HG03175 (cell line): ENCODE data around the gene C16orf89.

Source experiments
- ATAC-seq: cut with Tn5 transposase; IDR thresholded peaks from one replicate; pipeline ENCODE4 v1.9.1; 2021; ENCODE audit warnings: mild to moderate bottlenecking, moderate library complexity; ENCODE audit not compliant: unreplicated experiment

C16orf89 gene

DNA sequence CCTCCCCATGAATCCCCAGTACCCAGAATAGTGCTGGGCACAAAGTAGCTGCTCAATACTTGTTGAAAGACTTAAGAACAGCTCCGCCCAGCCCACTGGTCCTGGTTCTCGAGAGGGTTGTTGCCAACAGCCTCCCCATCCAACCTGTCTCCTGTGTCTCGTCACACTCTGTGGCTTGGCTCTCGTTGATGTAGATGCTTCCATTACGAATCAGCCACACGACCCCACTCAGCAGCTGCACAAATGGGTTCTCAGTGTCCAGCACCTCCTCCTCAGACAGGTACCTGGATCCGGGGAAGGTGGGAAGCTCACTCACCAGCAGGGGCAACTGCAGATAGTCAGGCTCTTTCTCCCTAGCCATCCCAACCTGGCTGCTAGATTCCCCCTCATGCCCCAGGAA, 34.2 kb downstream of the C16orf89 start:
- ATAC-seq: no peak

DNA sequence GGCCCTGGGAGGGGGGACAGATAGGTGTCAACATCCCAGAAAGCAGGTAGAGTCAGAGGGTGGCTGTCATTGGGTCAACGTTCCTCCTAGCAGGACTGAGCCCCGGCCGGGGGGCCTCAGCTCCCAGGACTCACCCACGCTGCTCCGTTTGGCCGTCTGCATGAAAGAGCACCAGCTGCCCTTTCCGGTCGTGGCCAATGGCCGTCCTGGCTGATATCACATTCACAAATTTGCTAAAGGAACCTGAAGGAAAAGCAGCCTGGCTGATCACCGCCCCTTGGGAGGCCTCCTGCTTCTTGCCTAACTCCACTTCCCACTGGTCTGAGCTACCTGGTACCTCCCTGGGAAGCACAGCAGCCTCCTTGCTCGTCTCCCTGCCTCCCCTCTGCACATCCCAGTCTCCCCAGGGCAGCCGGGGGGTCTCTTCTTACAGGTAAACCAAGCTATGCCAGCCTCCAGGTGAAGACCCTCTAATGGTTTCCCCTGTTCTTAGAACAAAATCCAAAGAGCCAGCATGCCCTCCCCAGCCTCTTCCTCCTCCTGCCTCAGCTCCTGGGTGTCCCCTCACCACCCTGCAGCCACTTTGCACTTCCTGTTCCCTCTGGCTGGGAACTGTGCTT, 35.4 kb downstream of the C16orf89 start:
- no peak for ATAC-seq

DNA sequence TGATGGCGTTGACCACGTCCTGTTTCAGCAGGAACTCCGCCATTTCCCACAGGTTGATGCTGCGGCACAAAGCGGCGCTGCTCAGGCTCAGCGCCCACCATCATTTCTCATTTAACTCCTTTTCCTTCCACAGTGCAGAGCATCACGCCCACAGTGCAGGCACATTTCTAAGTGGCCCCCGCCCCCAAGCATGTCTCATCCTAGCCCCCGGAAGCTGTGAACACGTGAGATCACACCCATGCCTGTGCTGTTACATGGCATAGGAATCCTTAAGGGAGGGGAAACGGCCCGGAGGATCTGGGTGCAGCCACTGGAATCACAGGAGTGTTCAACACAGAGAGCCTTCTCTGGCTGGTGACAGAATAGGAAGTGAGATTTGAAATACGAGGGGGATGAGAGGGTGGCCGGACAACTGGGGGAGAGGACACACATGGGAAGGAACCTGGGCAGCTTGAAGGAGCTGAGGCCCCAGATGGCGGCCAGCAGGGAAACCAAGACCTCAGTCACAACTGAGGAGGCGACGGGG, 36.7 kb downstream of the C16orf89 start:
- ATAC-seq: no peak

DNA sequence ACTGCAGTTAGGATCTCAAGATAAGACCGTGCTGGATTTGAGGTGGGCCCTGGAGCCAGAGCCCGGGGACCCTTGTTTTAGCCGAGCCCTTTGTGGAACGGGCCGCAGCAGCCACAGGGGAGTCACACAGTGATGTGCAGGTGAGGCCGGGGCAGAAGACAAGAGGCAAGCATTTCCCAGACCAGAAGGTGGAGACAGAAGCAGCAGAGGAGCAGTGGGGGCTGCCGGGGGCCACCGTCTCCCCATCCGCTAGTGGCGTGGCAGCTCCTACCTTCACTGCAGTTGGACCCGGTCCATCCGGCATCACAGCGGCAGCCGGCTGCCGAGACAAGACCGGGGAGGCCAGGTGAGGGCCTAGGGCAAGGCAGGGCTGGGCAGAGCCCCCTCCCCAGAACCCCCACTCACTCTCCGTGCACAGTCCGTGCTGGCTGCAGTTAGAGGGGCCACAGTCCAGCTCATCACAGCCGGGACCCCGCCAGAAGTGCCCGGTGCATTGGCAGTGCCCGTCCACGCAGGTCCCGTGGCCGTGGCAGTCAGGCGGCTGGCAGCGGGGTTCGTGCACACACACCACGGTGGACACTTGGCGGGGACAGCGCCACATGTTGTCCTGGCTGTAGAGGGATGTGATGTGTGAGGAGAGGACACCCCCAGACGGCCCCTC, 38.1 kb downstream of the C16orf89 start:
- ATAC-seq: no peak

DNA sequence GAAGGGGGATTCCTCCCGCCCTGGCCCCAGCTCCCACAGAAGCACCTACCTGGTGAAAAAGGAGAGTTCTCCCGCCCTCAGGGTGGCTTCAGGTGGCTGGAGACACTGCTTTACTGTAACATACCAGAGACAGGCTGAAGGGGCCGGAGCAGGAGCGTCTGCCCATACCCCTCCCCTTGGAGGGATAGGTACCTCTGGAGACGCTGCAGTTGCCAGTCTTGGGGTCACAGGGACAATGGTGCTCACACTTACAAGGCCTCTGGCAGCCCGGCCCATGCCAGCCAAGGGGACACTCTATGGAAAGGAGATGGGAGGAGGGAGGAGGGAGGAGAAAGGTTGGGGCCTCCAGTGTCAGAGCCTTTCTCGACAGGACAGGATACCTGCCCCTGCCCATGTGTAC, 38.7 kb downstream of the C16orf89 start:
- ATAC-seq: no peak

DNA sequence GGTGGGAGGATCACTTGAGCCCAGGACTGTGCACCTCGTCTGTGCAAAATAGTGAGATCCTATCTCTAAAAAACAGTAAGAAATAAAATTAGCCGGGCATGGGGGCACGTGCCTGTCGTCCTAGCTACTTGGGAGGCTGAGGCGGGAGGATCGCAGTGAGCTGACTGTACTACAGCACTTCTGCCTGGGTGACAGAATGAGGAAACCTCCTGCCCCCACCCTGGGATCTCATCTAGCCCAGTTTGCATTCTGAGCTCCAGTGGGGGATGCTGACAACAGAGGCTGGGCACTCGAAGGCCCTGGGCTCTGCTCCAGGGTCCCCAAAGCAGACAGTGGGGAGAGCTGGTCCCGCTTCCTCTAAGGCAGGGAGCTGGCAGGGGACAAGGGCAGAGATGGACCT, 39.1 kb downstream of the C16orf89 start:
- ATAC-seq: no peak

DNA sequence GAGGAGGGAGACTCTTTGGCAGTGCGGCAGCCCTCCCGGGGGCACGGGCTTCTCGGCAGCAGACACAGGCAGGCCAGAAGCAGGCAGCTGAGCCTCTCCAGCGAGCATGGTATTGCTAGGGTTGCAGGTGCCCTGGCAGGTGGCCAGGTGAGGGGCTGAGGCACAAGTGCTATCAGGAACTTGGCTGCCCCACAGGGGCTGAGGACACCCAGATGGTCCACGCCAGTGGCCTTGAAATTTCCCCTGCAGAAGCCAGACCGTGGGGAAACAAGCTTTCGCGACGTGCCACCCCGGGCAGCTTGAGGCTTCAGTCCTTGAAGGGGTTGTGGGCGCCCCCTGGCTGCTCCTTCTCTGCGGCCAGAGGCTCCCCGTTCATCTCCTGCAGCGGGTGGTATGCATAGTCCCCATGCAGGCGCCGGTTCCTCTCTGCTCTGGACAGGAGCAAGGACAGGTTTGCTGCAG, 40.6 kb downstream of the C16orf89 start:
- ATAC-seq: no peak

DNA sequence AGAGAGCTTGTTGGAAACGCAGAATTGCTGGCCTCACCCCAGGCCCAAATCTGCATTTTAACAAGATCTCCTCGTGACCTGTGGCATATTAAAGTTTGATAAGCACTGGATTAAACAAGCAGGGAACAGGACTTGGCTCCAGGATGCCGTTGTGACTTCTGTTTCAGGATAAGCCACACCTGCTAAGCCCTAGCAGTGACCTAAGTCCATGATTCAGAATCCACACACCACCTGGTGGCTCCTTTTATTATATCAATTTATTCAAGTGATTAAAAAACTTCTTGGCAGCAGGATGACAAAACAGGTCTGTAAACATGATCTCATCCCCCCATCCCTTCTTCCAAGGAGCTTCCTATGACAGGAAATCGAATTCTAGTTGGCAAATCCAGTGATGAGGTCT, 41.1 kb downstream of the C16orf89 start:
- no peak for ATAC-seq

DNA sequence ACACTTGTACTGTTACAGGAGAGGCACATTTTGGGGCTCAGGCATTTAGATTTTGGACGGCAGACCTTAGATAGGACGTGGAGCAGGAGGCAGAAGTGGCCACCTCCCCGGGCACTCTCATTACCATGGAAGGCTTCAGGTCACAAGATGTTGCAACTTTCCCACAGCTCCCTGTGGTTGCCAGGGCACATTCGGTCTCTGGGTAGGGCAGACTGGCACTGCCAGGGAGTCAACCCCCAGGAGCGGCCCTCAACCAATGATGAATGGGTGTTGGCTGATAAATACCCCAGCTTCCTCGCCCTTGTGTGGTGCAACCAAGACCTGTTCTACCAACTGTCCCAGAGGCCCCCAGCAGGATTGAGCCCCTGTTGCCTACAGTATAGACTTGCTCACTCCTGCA, 43.2 kb downstream of the C16orf89 start:
- no peak for ATAC-seq

DNA sequence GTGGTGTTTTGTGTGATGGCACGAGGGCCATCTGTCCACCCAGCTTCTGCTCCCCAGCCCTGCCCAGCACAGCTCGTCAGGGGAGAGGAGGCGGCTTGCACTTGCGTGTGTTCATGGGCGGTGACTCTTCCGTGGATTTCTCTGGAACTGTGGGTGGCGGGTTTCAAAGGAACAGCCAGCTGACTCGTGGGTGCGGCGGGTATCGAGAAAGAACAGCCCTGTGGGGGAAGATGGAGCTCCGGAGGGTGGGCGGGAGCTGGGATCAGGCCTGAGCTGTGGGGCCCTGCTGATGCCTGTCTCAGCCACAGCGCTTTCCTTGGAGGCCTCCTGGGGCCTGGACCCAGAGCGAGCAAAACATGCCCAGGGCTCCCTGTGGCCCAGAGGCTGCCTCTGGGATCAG, 45.2 kb downstream of the C16orf89 start:
- no peak for ATAC-seq

DNA sequence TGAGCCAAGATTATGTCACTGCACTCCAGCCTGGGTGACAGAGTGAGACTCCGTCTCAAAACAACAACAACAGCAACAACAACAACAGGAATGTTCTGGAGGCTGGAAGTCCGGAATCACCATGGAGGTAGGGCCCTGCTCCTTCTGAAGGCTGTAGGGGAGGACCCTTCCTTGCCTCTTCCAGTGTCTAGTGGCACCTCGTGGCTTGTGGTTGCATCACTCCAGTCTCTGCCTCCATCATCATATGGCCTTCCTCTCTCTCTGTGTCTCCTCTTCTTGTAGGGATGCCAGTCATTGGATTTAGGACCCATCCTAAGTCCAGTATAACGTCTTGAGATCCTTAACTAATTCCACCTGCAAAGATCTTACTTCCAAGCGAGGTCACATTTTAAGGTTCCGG, 46.0 kb downstream of the C16orf89 start:
- no peak for ATAC-seq

DNA sequence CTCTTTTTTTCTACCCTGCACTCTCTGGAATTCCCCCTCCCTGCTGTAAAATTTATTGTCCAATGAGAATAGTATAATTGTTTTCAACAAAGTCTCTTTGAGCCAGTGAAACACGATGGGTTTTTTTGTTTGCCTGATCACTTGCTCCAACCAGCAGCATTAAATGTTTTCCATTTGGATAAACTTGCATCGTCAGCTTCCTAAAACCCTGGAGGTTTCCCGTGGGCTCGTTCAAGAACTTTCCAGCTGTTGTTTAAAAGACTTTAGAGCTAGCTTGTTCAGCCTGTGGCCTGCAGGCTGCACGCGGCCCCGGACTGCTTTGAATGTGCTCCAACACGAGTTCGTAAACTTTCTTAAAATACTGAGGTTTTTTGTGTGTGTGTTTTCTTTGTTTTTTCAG, 47.0 kb downstream of the C16orf89 start:
- ATAC-seq: no peak

DNA sequence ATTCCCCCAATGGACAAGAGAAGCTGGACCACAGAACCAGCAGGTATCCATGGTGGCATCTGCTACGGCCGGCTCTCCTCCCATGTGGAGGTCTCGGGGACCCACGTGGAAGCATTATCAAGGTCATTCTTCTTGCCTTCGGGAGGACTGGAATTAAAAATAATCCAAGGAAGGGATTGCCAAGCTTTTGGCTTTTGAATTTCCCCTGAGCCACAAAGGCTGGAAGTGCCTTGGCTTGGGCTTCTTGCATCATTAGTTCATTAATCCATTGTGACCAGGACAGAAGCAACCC, 48.1 kb downstream of the C16orf89 start:
- no peak for ATAC-seq

DNA sequence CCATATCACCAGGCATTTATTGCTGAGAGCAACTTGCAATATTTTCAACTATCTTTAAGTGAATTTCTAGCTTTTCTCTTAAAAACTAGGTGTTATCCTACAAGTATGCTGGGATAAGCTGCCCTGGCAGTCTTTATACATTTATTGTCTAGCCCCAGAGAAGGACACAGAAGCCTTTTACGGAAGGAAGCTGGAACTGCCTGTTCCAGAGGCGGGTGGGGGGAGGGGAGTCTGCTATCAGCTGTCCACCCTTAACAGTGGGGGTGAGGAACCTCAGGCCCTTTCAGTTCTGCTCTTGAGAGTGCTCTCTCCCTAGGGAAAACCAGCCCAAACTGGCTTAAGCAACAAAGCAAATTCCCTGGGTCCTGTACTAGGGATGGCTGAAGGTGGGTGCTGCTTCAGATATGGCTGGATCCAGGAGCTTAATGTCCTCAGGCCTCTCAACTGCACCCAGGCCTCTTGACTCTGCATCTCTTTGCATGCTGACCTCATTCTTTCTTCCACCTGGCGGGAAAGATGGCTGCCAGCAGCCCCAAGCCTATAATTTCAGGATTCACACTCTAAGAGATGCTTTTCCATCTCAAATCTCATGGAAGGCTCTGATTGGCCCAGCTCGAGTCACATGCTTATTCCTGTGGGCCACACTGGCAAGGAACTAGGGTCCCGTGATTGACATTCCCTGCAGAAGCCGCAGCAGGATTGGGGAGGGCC, 48.6 kb downstream of the C16orf89 start:
- ATAC-seq: no peak

DNA sequence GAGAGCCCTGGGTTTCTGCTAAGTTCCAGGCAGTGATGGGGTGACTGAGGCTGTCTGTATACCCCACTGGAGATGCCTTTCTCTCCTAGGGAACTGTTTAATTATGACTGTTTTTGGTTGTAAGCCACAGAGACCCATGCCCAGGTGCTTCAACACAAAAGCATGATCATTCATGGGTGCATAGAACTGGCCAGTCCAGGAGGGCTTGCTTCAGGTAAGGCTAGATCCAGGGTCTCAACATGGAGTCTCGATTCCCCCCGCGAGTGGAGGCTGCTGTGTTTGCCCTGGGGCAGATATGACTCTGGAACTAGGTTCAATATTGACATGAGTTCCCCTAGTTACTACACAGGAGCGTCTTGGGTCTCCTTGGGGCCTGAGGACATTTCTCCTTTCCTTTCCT, 49.9 kb downstream of the C16orf89 start:
- no peak for ATAC-seq

DNA sequence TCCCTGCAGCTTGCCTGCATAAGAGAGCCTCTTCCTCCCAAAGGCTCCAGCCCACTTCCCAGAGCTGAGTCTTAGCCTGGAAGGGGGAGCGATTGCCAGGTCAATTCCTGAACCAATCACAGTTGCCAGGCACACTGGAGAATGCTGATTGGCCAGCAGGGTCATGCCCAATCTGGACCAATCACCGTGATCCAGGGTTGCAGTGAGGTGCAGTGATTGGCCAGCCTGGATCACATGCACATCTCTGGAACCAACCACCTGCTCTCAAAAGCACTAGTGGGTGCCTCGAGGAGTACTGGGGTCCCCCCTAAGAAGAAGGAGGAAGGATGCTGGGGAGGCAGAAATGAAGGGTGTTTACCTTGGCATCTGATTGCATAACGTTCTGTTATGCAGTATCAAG, 50.4 kb downstream of the C16orf89 start:
- ATAC-seq: no peak

DNA sequence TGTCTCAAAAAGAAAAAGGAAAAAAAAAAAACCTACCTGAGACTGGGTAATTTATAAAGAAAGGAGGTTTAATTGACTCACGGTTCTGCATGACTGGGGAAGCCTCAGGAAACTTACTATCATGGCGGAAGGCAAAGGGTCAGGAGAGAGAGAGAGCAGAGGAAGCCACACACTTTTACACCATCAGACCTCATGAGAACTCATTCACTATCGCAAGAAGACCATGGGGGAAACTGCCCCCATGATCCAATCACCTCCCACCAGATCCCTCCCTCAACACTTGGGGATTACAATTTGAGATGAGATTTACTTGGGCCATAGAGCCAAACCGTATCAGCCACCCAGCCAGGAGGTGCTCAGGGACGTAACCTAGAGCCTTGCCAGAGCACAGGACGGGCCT, 52.9 kb downstream of the C16orf89 start:
- no peak for ATAC-seq

DNA sequence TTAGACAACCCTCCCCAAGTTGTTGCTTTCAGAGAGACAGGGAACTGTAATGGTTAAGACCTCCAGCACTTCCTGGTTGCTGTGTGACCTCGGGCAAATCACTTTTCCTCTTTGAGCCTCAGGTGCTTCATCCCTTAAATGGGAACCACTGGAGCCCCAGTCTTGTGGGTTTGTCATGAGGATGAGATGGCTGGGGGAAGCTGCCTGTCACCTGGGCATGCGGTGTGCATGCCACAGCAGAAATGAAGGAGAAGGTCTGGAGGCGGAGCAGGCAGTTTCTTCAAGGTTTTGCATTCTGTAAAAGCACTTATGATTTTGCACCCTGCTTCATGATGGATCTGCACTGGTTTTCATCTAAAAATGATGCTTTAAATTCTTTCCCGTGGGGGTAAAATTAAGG, 54.1 kb downstream of the C16orf89 start:
- ATAC-seq: no peak

DNA sequence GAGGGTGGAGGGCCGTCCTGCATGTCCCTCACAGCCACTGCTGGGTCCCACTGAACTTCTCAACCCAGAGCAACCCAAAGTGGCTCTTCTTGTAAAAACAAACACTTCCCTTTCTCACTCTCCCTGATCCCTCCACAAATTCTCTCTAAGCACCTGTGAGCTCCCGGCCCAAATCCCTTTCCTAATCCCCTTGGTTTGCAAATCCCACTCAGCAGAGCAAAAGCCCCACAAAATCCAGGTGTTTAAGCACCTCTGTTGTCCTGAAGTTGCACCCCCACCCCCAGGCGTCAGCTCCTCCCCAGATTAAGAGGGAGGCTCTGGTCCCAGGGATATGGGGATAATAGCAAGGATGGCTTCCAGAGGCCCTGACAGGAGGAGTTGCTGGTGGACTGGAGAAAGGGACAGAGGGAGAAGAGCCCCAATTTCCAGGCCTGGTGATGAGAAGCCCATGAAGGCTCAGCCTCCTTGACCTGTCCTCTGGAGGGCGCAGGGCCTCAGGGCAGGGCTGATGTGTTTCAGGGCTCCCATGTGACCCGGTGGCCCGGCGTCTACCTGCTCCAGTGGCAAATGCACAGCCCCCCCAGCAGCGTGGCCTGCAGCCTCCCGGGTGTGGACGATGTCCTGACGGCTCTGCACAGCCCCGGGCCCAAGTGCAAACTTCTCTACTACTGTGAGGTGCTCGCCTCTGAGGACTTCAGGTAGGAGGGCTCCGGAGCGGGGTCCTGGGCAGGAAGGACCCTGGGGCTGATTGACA, 55.0 kb downstream of the C16orf89 start:
- ATAC-seq: no peak

DNA sequence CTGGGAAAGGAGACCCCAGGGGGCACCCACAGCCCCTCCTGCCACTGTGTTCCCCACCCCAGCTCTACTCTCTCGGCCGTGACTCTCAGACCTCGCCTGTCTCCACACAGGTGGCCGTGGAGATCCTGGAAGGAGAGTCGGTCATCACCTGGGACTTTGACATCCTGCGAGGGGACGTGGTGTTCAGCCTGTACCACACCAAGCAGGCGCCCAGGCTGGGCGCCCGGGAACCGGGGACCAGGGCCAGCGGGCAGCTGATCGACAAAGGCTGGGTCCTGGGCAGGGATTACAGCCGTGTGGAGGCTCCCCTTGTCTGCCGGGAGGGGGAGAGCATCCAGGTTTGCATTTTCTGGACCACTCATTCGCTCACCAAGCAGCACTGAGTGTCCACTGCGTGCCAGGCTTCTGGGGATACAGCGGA, 57.4 kb downstream of the C16orf89 start:
- ATAC-seq: no peak

DNA sequence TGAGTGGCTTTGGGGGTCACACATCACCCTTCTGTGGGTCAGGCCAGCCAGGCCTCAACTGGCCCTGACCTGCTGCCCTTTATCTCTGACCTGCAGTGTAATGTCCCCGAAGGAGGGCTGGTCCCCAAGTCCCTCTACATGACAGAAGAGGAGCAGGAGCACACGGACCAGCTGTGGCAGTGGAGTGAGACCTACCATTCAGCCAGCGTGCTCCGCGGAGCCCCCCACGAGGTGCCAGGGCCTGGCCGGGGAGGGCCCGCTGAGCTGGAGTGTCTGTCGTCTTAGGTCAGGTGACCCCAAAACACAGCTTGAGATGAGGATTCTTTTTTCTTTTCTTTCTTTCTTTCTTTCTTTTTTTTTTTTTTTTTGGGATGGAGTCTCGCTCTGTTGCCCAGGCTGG, 58.5 kb downstream of the C16orf89 start:
- ATAC-seq: no peak
